H1 (cell line): ENCODE measurements around the gene LYRM4. TPM values are rescaled to one million over a fixed set of nuclear protein-coding genes. Genes with fewer than 3 reads are reported as not detected.

Source experiments
- CTCF ChIA-PET: fragments of 300-600 bp; sonication (Branson Sonifier 250); formaldehyde crosslinking; loops from one replicate; lab custom pipeline; 2021; ENCODE audit not compliant: partially characterized antibody; lab: Charles Lee
- POLR2A ChIA-PET: fragments of 300-600 bp; sonication (Branson Sonifier 250); formaldehyde crosslinking; loops from one replicate; lab custom pipeline; 2021; ENCODE audit warnings: inconsistent platforms; ENCODE audit not compliant: partially characterized antibody; lab: Charles Lee
- DNase-seq, 2 experiments: peaks; one replicate each; pipeline versions ENCODE4 v3.0.0 to v3.0.0-alpha.2; 2010 to 2022; ENCODE audit warnings: low spot score in 2 of 2, low read depth in 1 of 2, mixed read lengths in 1 of 2
- FAIRE-seq: peaks from 2 replicates; lab custom pipeline; 2011; peaks lifted over from hg19 to GRCh38; lab: Jason Lieb, UNC
- H2AFZ ChIP-seq: 2 replicates; pipeline ENCODE4 v1.8.1; 2012; ENCODE audit warnings: low read length, inconsistent platforms
- H2AK5ac ChIP-seq: 2 replicates; pipeline ENCODE4 v1.6.1; 2013; ENCODE audit warnings: low read depth, low read length
- H2BK120ac ChIP-seq: replicated peaks from 2 replicates; pipeline ENCODE3; 2013; ENCODE audit warnings: low read depth, low read length, inconsistent platforms
- H2BK12ac ChIP-seq: 2 replicates; pipeline ENCODE4 v1.6.1; 2013; ENCODE audit warnings: low read depth, low read length
- H2BK15ac ChIP-seq: 2 replicates; pipeline ENCODE4 v1.6.1; 2013; ENCODE audit warnings: low read length
- H2BK20ac ChIP-seq: 2 replicates; pipeline ENCODE4 v1.6.1; 2013; ENCODE audit warnings: low read length
- H2BK5ac ChIP-seq: 2 replicates; pipeline ENCODE4 v1.6.1; 2013; ENCODE audit warnings: low read depth, low read length
- H3K14ac ChIP-seq: 2 replicates; pipeline ENCODE4 v1.6.1; 2013; ENCODE audit warnings: inconsistent platforms; ENCODE audit not compliant: insufficient read length
- H3K18ac ChIP-seq: 2 replicates; pipeline ENCODE4 v1.6.1; 2013; ENCODE audit warnings: low read length; ENCODE audit errors: extremely low read depth
- H3K23ac ChIP-seq: 2 replicates; pipeline ENCODE4 v1.6.1; 2013; ENCODE audit warnings: inconsistent platforms; ENCODE audit not compliant: insufficient read length
- H3K23me2 ChIP-seq: 2 replicates; pipeline ENCODE4 v1.6.1; 2013; ENCODE audit warnings: low read depth, low read length
- H3K27ac ChIP-seq: 2 replicates; pipeline ENCODE4 v1.6.1; 2011; ENCODE audit warnings: low read depth, low read length, inconsistent platforms
- H3K27me3 ChIP-seq, 4 experiments: replicated peaks in 1 of 4; 1 replicate in 1 of 4; 2 replicates in 3 of 4; pipeline versions ENCODE4 v1.6.1 to v1.8.1; 2011 to 2013; ENCODE audit warnings: low read length in 3 of 4, mild to moderate bottlenecking in 3 of 4, inconsistent platforms in 2 of 4, mixed read lengths in 2 of 4, moderate library complexity in 1 of 4; ENCODE audit not compliant: control insufficient read depth in 3 of 4, insufficient read depth in 3 of 4; ENCODE audit errors: extremely low read depth in 1 of 4
- H3K36me3 ChIP-seq, 4 experiments: 2 replicates each; pipeline versions ENCODE4 v1.6.1 to v1.8.1; 2011 to 2013; ENCODE audit warnings: mild to moderate bottlenecking in 4 of 4, low read length in 3 of 4, moderate library complexity in 2 of 4, control low read depth in 1 of 4, inconsistent platforms in 1 of 4; ENCODE audit not compliant: insufficient read depth in 4 of 4, control insufficient read depth in 2 of 4
- H3K4ac ChIP-seq: replicated peaks from 2 replicates; pipeline ENCODE3; 2013; ENCODE audit warnings: low read length, low read depth, mixed read lengths, inconsistent platforms; ENCODE audit not compliant: insufficient read length
- H3K4me1 ChIP-seq, 4 experiments: replicated peaks in 1 of 4; 1 replicate in 1 of 4; 2 replicates in 3 of 4; pipeline versions ENCODE4 v1.6.1 to v1.8.1; 2011 to 2013; ENCODE audit warnings: low read length in 3 of 4, inconsistent platforms in 2 of 4, mixed read lengths in 1 of 4; ENCODE audit not compliant: insufficient read depth in 4 of 4, control insufficient read depth in 3 of 4
- H3K4me2 ChIP-seq, 2 experiments: 2 replicates each; pipeline versions ENCODE4 v1.6.1 to v1.8.1; 2011 to 2013; ENCODE audit warnings: low read depth in 2 of 2, low read length in 2 of 2, control low read depth in 1 of 2, inconsistent platforms in 1 of 2, mild to moderate bottlenecking in 1 of 2; ENCODE audit not compliant: insufficient read depth in 1 of 2
- H3K4me3 ChIP-seq, 4 experiments: fragments of 200-600, 300-600 bp in 1 of 4; sonication (generic), shearing (Covaris generic), sonication (Bioruptor Twin) in 1 of 4; 2 replicates each; pipeline versions ENCODE4 v1.5.1 to v1.8.1; 2011 to 2016; ENCODE audit warnings: low read length in 4 of 4, low read depth in 3 of 4, control low read depth in 2 of 4, inconsistent platforms in 2 of 4, mild to moderate bottlenecking in 2 of 4, mixed read lengths in 1 of 4, moderate library complexity in 1 of 4; ENCODE audit not compliant: insufficient read depth in 2 of 4; ENCODE audit errors: extremely low read depth in 1 of 4
- H3K56ac ChIP-seq: replicated peaks from 2 replicates; pipeline ENCODE3; 2013; ENCODE audit warnings: low read depth, mild to moderate bottlenecking, mixed read lengths, low read length, inconsistent platforms; ENCODE audit not compliant: insufficient read length
- H3K79me1 ChIP-seq: 2 replicates; pipeline ENCODE4 v1.6.1; 2013; ENCODE audit warnings: low read depth, low read length, control low read depth
- H3K79me2 ChIP-seq, 2 experiments: 2 replicates each; pipeline versions ENCODE4 v1.6.1 to v1.8.1; 2012 to 2013; ENCODE audit warnings: low read length in 2 of 2, mild to moderate bottlenecking in 2 of 2, inconsistent platforms in 1 of 2; ENCODE audit not compliant: insufficient read depth in 2 of 2, control insufficient read depth in 1 of 2
- H3K9ac ChIP-seq, 4 experiments: replicated peaks in 1 of 4; 1 replicate in 1 of 4; 2 replicates in 3 of 4; pipeline versions ENCODE4 v1.6.1 to v1.8.1; 2011 to 2013; ENCODE audit warnings: low read depth in 3 of 4, low read length in 3 of 4, control low read depth in 2 of 4, mild to moderate bottlenecking in 2 of 4, moderate library complexity in 2 of 4, inconsistent platforms in 1 of 4; ENCODE audit errors: extremely low read depth in 1 of 4
- H3K9me3 ChIP-seq, 2 experiments: 2 replicates each; pipeline versions ENCODE4 v1.6.1 to v1.8.1; 2012 to 2013; ENCODE audit warnings: mild to moderate bottlenecking in 2 of 2, moderate library complexity in 2 of 2, control low read depth in 1 of 2, inconsistent platforms in 1 of 2, low read depth in 1 of 2, low read length in 1 of 2, mixed read lengths in 1 of 2; ENCODE audit not compliant: insufficient read depth in 2 of 2
- H4K20me1 ChIP-seq, 2 experiments: replicated peaks in 1 of 2; 2 replicates each; pipeline versions ENCODE3 to v1.8.1; 2011 to 2013; ENCODE audit warnings: inconsistent platforms in 2 of 2, low read length in 2 of 2, mild to moderate bottlenecking in 1 of 2; ENCODE audit not compliant: insufficient read depth in 2 of 2, control insufficient read depth in 1 of 2
- H4K5ac ChIP-seq: 2 replicates; pipeline ENCODE4 v1.6.1; 2013; ENCODE audit warnings: low read length, low read depth, mixed read lengths, inconsistent platforms; ENCODE audit not compliant: insufficient read length
- H4K8ac ChIP-seq: 2 replicates; pipeline ENCODE4 v1.8.0; 2013; ENCODE audit warnings: mild to moderate bottlenecking, moderate library complexity, low read length, inconsistent platforms; ENCODE audit not compliant: insufficient read depth; ENCODE audit errors: extremely low read depth
- H4K91ac ChIP-seq: replicated peaks from 2 replicates; pipeline ENCODE3; 2013; ENCODE audit warnings: low read length, mixed read lengths, inconsistent platforms; ENCODE audit not compliant: insufficient read length
- CEBPB ChIP-seq: IDR thresholded peaks from 2 replicates; pipeline ENCODE4 v1.6.1; 2012; ENCODE audit warnings: low read depth, low read length
- HDAC2 ChIP-seq, 2 experiments: fragments of 300-600 bp in 1 of 2; sonication (generic) in 1 of 2; IDR thresholded peaks; 2 replicates each; pipeline ENCODE4 v1.6.1; 2011 to 2012; ENCODE audit warnings: low read depth in 2 of 2, low read length in 2 of 2, mild to moderate bottlenecking in 2 of 2, moderate library complexity in 2 of 2, borderline replicate concordance in 1 of 2, inconsistent platforms in 1 of 2
- MAFK ChIP-seq: IDR thresholded peaks from 2 replicates; pipeline ENCODE4 v1.6.1; 2012; ENCODE audit warnings: low read depth, mild to moderate bottlenecking, improper control_type of control experiment, low read length
- POU5F1 ChIP-seq: IDR thresholded peaks from 2 replicates; pipeline ENCODE4 v1.6.1; 2011; ENCODE audit warnings: low read depth, mild to moderate bottlenecking, low read length, moderate library complexity
- RBBP5 ChIP-seq: IDR thresholded peaks from 2 replicates; pipeline ENCODE4 v1.7.1; 2012; ENCODE audit warnings: low read depth, mild to moderate bottlenecking, inconsistent platforms, low read length, moderate library complexity, borderline replicate concordance
- SUZ12 ChIP-seq: fragments of 200-600 bp; sonication (generic); IDR thresholded peaks from 2 replicates; pipeline ENCODE4 v1.6.1; 2012; ENCODE audit warnings: mild to moderate bottlenecking, inconsistent platforms, low read length, moderate library complexity, mixed read lengths
- WGBS, 2 experiments: shearing (Covaris generic) in 1 of 2; methylation state at CpG; one replicate each; pipeline versions ENCODE4 v1.1.6 to v1.1.7; 2013 to 2015; ENCODE audit warnings: low lambda C conversion rate in 2 of 2, mixed read lengths in 2 of 2, inconsistent platforms in 1 of 2, low coverage in 1 of 2, missing lambda C conversion rate in 1 of 2; ENCODE audit not compliant: insufficient replicate concordance in 2 of 2, insufficient coverage in 1 of 2, insufficient read length in 1 of 2; ENCODE audit errors: extremely low coverage in 1 of 2, missing lambda C conversion rate in 1 of 2; 5-methylcytosine and 5-hydroxymethylcytosine counted together
- polyA plus RNA-seq, 7 experiments: library from polyadenylated mRNA; depleted of rRNA in 3 of 7; stranded (reverse) in 5 of 7; unstranded in 2 of 7; fragments of >200 nt in 5 of 7; fragments of 200-250 nt in 2 of 7; gene quantifications; 1 replicate in 5 of 7; 2 replicates in 1 of 7; 4 replicates in 1 of 7; pipeline versions ENCODE4 v1.2.1 to v1.2.3, GENCODE V29; 2011 to 2013; ENCODE audit warnings: missing spikeins in 2 of 7, mixed read lengths in 2 of 7
- total RNA-seq: library from RNA; stranded (reverse); fragmentation: NEBNext Ultra II Directional; extraction: Animal tissue kit (Norgen Biotek cat#: 25700); gene quantifications from 2 replicates; pipeline ENCODE4 v1.2.1, GENCODE V29; 2021

Gene LYRM4
- total and polyA plus RNA-seq, 2 of the 8 experiments (the other 6 are each of a cell fraction or from before 2014, with no cell fraction given), result 56.6 to 62.8 TPM

DNA sequence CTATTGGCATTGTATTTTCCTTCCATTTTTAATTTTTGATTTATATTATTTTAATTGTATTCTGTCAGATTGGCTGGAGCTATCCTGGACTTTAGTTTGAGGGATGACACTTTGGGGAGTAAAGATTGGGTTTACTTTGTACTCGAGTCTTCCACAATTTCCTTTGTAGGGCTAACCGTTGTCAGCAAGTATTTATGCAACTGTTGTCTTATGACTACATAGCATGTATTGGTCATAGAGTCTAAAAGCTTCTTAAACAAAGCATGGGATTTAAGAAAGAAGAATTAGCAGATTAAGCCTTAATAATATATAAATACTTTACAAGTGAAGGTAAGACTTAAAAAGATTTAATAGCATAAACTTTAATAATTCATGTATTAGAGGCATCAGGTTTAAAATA, 20.2 kb upstream of the LYRM4 start:
- DNase-seq (no peak), FAIRE-seq (no peak)
- Histone ChIP-seq H2AK5ac (no peak overlapping the region), H4K20me1 (no peaks in the 10 kb centered on the region), H4K91ac (no peak overlapping the region), H3K4me1 (peaks cover 0 to 12% (median 3%) of the 10 kb centered on the region in 4 experiments; a peak in 3 of 7 replicates), H3K4me3 (no peak overlapping the region), H3K79me2 (peaks cover 0 to 4% of the 10 kb centered on the region in 2 experiments; a peak in 1 of 4 replicates), H3K23me2 (no peaks in the 10 kb centered on the region), H3K27ac (no peak overlapping the region), H4K8ac (no peak overlapping the region), H2BK12ac (no peak overlapping the region), H4K5ac (no peak overlapping the region), H3K23ac (no peak overlapping the region), H3K79me1 (peaks cover 5% of the 10 kb centered on the region; the same call in 1 of the 2 replicates), H2BK15ac (no peak overlapping the region), H3K4ac (no peak overlapping the region), H2BK120ac (no peak overlapping the region), H3K56ac (no peak overlapping the region), H2BK20ac (no peak overlapping the region), H3K18ac (no peak overlapping the region), H3K4me2 (no peak overlapping the region), H3K9ac (no peak overlapping the region), H3K36me3 (no peaks in the 10 kb centered on the region), H3K14ac (no peak overlapping the region), H3K9me3 (no peaks in the 10 kb centered on the region), H2AFZ (no peak overlapping the region), H2BK5ac (no peak overlapping the region), H3K27me3 (no peaks in the 10 kb centered on the region)
- CTCF ChIA-PET, result interaction anchor here (0.9 to 1.6 kb wide), 2 partner anchors 23 to 66 kb away, joined by 3 to 5 read pairs; no protein-coding TSS in a partner anchor
- 96% methylated on average over 2 of the region's 2 CpGs; no CpG with 5 or more reads in 1 of the 2 experiments for WGBS, 2 experiments
- POLR2A ChIA-PET, result interaction anchor here (0.8 to 3.4 kb wide), 2 partner anchors 20 to 43 kb away, joined by 3 to 13 read pairs; partner anchors contain the start of genes FARS2 and LYRM4
- TF ChIP-seq HDAC2 (IDR thresholded peaks at IDR 0.05; ENCODE audit: borderline replicate concordance in 1 of 2, low read depth in 2 of 2, low read length in 2 of 2) (no peak), RBBP5 (no peak), SUZ12 (no peak), MAFK (no peak), CEBPB (no peak), POU5F1 (no peak)
